ENCODE measurements around the gene CNTRL. TPM values are rescaled to one million over a fixed set of nuclear protein-coding genes. Genes with fewer than 3 reads are reported as not detected.

Gene CNTRL
- total RNA-seq, 3 donors from 2014 or later (not counting 1 experiment from before 2014, with no cell fraction given), result 59.1 to 74.3 (median 60.0) TPM

- Mint-ChIP-seq H3K9me3 (no peaks in the 10 kb centered on the region), H3K27ac (peak overlapping the region in 1 of 2 donors; percentile 68), H3K36me3 (no peaks in the 10 kb centered on the region), H3K4me3 (no peak overlapping the region), H3K4me1 (peaks cover 23 to 25% of the 10 kb centered on the region in 2 donors), H3K27me3 (ENCODE audit: low read depth in 2 of 2) (no peaks in the 10 kb centered on the region)
- 83% methylated on average over 8 of the region's 8 CpGs for WGBS (ENCODE audit: insufficient coverage)
- Histone ChIP-seq H3K36me3 (ENCODE audit: control insufficient read depth, insufficient read depth, low read length) (no peaks in the 10 kb centered on the region), H3K4me1 (ENCODE audit: control insufficient read depth, insufficient read depth, low read length) (peaks cover 18% of the 10 kb centered on the region), H3K9me3 (ENCODE audit: control insufficient read depth, insufficient read depth, low read length) (no peaks in the 10 kb centered on the region), H3K27ac (ENCODE audit: low read length) (peak overlapping the region; percentile 25), H3K4me3 (ENCODE audit: low read length) (no peak overlapping the region), H3K27me3 (ENCODE audit: control insufficient read depth, insufficient read depth, low read length) (no peaks in the 10 kb centered on the region)
- no peak for DNase-seq
- intact Hi-C loops (cut with micrococcal nuclease), result no loop called here
- ATAC-seq, result no peak
- TF ChIP-seq CTCF (IDR thresholded peaks at IDR 0.05), result no peak
Measured at GRCh38 chr9:121206516-121207370, 132.0 kb downstream of the CNTRL start.

GRCh38 chr9:121207371-121207940 is 132.7 kb downstream of the CNTRL start:
- peaks cover 16 to 18% of the 10 kb centered on the region in 2 donors for H3K4me1 Mint-ChIP-seq

GRCh38 chr9:121210536-121210935 is 135.8 kb downstream of the CNTRL start:
- Histone ChIP-seq H3K36me3 (ENCODE audit: control insufficient read depth, insufficient read depth, low read length) (no peaks in the 10 kb centered on the region), H3K4me1 (ENCODE audit: control insufficient read depth, insufficient read depth, low read length) (peaks cover 18% of the 10 kb centered on the region), H3K4me3 (ENCODE audit: low read length) (no peak overlapping the region), H3K27ac (ENCODE audit: low read length) (no peak overlapping the region), H3K27me3 (ENCODE audit: control insufficient read depth, insufficient read depth, low read length) (no peaks in the 10 kb centered on the region), H3K9me3 (ENCODE audit: control insufficient read depth, insufficient read depth, low read length) (no peaks in the 10 kb centered on the region)
- H3K36me3 Mint-ChIP-seq, result no peaks in the 10 kb centered on the region
- no peaks in the 10 kb centered on the region for H3K27me3 Mint-ChIP-seq (ENCODE audit: low read depth in 2 of 2)
- H3K9me3 Mint-ChIP-seq, result no peaks in the 10 kb centered on the region
- no peak for TF ChIP-seq CTCF (IDR thresholded peaks at IDR 0.05)
- intact Hi-C loops (cut with micrococcal nuclease), result loop anchor here (5.0 kb wide), 1 partner anchor 62 kb away; no protein-coding TSS in a partner anchor
- 61% methylated on average over 4 of the region's 5 CpGs for WGBS (ENCODE audit: insufficient coverage)
- no peak overlapping the region for H3K27ac Mint-ChIP-seq
- H3K4me1 Mint-ChIP-seq, result peaks cover 15 to 22% of the 10 kb centered on the region in 2 donors
- H3K4me3 Mint-ChIP-seq, result no peak overlapping the region
- no peak for DNase-seq
- no peak for ATAC-seq

More at GRCh38 chr9:121207371-121207940, 132.7 kb downstream of the CNTRL start:
- peak in 1 of 2 donors; percentile 16 for DNase-seq
- H3K4me1 ChIP-seq (ENCODE audit: control insufficient read depth, insufficient read depth, low read length), result peaks cover 12% of the 10 kb centered on the region
- WGBS (ENCODE audit: insufficient coverage), result 0% methylated on average over 1 of the region's 2 CpGs
- H3K36me3 ChIP-seq (ENCODE audit: control insufficient read depth, insufficient read depth, low read length), result no peaks in the 10 kb centered on the region
- intact Hi-C loops (cut with micrococcal nuclease), result no loop called here
- H3K27me3 Mint-ChIP-seq (ENCODE audit: low read depth in 2 of 2), result no peaks in the 10 kb centered on the region
- H3K27ac ChIP-seq (ENCODE audit: low read length), result peak overlapping the region; percentile 25
- H3K4me3 Mint-ChIP-seq, result no peak overlapping the region
- H3K4me3 ChIP-seq (ENCODE audit: low read length), result no peak overlapping the region
- no peaks in the 10 kb centered on the region for H3K9me3 Mint-ChIP-seq
- H3K9me3 ChIP-seq (ENCODE audit: control insufficient read depth, insufficient read depth, low read length), result no peaks in the 10 kb centered on the region
- no peaks in the 10 kb centered on the region for H3K36me3 Mint-ChIP-seq
- no peaks in the 10 kb centered on the region for H3K27me3 ChIP-seq (ENCODE audit: control insufficient read depth, insufficient read depth, low read length)
- peak overlapping the region in 1 of 2 donors; percentile 68 for H3K27ac Mint-ChIP-seq
- ATAC-seq, result peak; percentile 41 to 75 (median 71)
- no peak for TF ChIP-seq CTCF (IDR thresholded peaks at IDR 0.05)

All from natural killer cell (primary cell).